Non-pigmented ciliary epithelial cell (primary cell): ENCODE results near the gene FAM184B.

Experiments used
- DNase-seq: peaks from one replicate; pipeline ENCODE4 v3.0.0-alpha.2; 2010; ENCODE audit warnings: low read depth

The FAM184B gene

GRCh38 chr4:17773135-17773698 lies 8.2 kb downstream of the FAM184B start:
- DNase-seq: no peak

GRCh38 chr4:17771284-17771908 lies 10.0 kb downstream of the FAM184B start:
- DNase-seq: no peak

- no peak for DNase-seq
These were observed 10.6 kb downstream of the FAM184B start for GRCh38 chr4:17770845-17771244.

- DNase-seq: no peak
These were observed 11.8 kb downstream of the FAM184B start for GRCh38 chr4:17769406-17770174.

- no peak for DNase-seq
These were observed 14.5 kb downstream of the FAM184B start for GRCh38 chr4:17766826-17767458.

GRCh38 chr4:17765514-17766286 lies 15.7 kb downstream of the FAM184B start:
- DNase-seq: no peak

- DNase-seq: no peak
These were observed 17.5 kb downstream of the FAM184B start for GRCh38 chr4:17763931-17764330.

GRCh38 chr4:17763416-17763815 lies 18.0 kb downstream of the FAM184B start:
- DNase-seq: no peak

GRCh38 chr4:17762726-17763125 lies 18.7 kb downstream of the FAM184B start:
- no peak for DNase-seq

GRCh38 chr4:17761062-17761461 lies 20.4 kb downstream of the FAM184B start:
- no peak for DNase-seq

- DNase-seq: no peak
These were observed 20.8 kb downstream of the FAM184B start for GRCh38 chr4:17760626-17761025.

GRCh38 chr4:17758485-17758884 lies 22.9 kb downstream of the FAM184B start:
- DNase-seq: no peak

- DNase-seq: no peak
These were observed 23.8 kb downstream of the FAM184B start for GRCh38 chr4:17757621-17758020.

GRCh38 chr4:17753646-17754045 lies 27.8 kb downstream of the FAM184B start:
- no peak for DNase-seq

- DNase-seq: no peak
These were observed 40.7 kb downstream of the FAM184B start for GRCh38 chr4:17740702-17741101.

- DNase-seq: no peak
These were observed 44.9 kb downstream of the FAM184B start for GRCh38 chr4:17736484-17736883.

GRCh38 chr4:17726911-17727310 lies 54.5 kb downstream of the FAM184B start:
- no peak for DNase-seq

- DNase-seq: no peak
These were observed 57.8 kb downstream of the FAM184B start for GRCh38 chr4:17723648-17724047.

GRCh38 chr4:17722356-17722700 lies 59.1 kb downstream of the FAM184B start:
- DNase-seq: no peak

GRCh38 chr4:17721496-17722355 lies 59.7 kb downstream of the FAM184B start:
- no peak for DNase-seq

- DNase-seq: no peak
These were observed 62.3 kb downstream of the FAM184B start for GRCh38 chr4:17719106-17719505.
